Measurements from ENCODE around the gene ZNF789.
"Not testable (repeated sequence)": the region's sequence is repeated elsewhere in the genome, so short reads cannot be mapped to it uniquely, and the experiment has no call there.

Gene ZNF789

GRCh38 chr7:99472561-99473314 is at the start of gene ZNF789:
Gene ZNF789 (plus strand): TSS chr7:99472890. CDS start chr7:99476457, 3,567 bp downstream.
- TF ChIP-seq JUND (IDR thresholded peaks at IDR 0.05; ENCODE audit: low read depth) = no peak
- in situ Hi-C loops (cut with HindIII; ENCODE audit: low pct_unique_long_range_greater_than_20kb, low sequenced_read_pairs) = no loop called here

GRCh38 chr7:99424932-99425730 is 47.6 kb upstream of the ZNF789 start:
- no peak for DNase-seq (ENCODE audit: low read depth in 1 of 2, low spot score in 1 of 2)
- no peak for TF ChIP-seq JUND (IDR thresholded peaks at IDR 0.05; ENCODE audit: low read depth)
- in situ Hi-C loops (cut with HindIII; ENCODE audit: low pct_unique_long_range_greater_than_20kb, low sequenced_read_pairs) = no loop called here

More at GRCh38 chr7:99472561-99473314, at the start of gene ZNF789:
- peak; percentile 95 to 97 for DNase-seq (ENCODE audit: low read depth in 1 of 2, low spot score in 1 of 2)

GRCh38 chr7:99428972-99429566 is 43.6 kb upstream of the ZNF789 start:
- no peak for DNase-seq (ENCODE audit: low read depth in 1 of 2, low spot score in 1 of 2)
- no peak for TF ChIP-seq JUND (IDR thresholded peaks at IDR 0.05; ENCODE audit: low read depth)
- in situ Hi-C loops (cut with HindIII; ENCODE audit: low pct_unique_long_range_greater_than_20kb, low sequenced_read_pairs) = no loop called here

GRCh38 chr7:99429756-99430155 is 42.9 kb upstream of the ZNF789 start:
- no peak for TF ChIP-seq JUND (IDR thresholded peaks at IDR 0.05; ENCODE audit: low read depth)
- DNase-seq (ENCODE audit: low read depth in 1 of 2, low spot score in 1 of 2) = no peak
- in situ Hi-C loops (cut with HindIII; ENCODE audit: low pct_unique_long_range_greater_than_20kb, low sequenced_read_pairs) = no loop called here

GRCh38 chr7:99431756-99432540 is 40.7 kb upstream of the ZNF789 start:
- in situ Hi-C loops (cut with HindIII; ENCODE audit: low pct_unique_long_range_greater_than_20kb, low sequenced_read_pairs); DNase-seq (ENCODE audit: low read depth in 1 of 2, low spot score in 1 of 2): not testable (repeated sequence)

GRCh38 chr7:99433158-99433557 is 39.5 kb upstream of the ZNF789 start:
- in situ Hi-C loops (cut with HindIII; ENCODE audit: low pct_unique_long_range_greater_than_20kb, low sequenced_read_pairs) = no loop called here
- no peak for DNase-seq (ENCODE audit: low read depth in 1 of 2, low spot score in 1 of 2)

GRCh38 chr7:99437946-99438572 is 34.6 kb upstream of the ZNF789 start:
- no peak for TF ChIP-seq JUND (IDR thresholded peaks at IDR 0.05; ENCODE audit: low read depth)
- in situ Hi-C loops (cut with HindIII; ENCODE audit: low pct_unique_long_range_greater_than_20kb, low sequenced_read_pairs) = no loop called here
- no peak for DNase-seq (ENCODE audit: low read depth in 1 of 2, low spot score in 1 of 2)

More at GRCh38 chr7:99433158-99433557, 39.5 kb upstream of the ZNF789 start:
- TF ChIP-seq JUND (IDR thresholded peaks at IDR 0.05; ENCODE audit: low read depth) = no peak

GRCh38 chr7:99438573-99439480 is 33.9 kb upstream of the ZNF789 start, which contains the start of the genes CPSF4 and PTCD1:
Gene CPSF4 (plus strand): TSS chr7:99438943. CDS start chr7:99439083, 140 bp downstream.
Gene PTCD1 (minus strand): TSS chr7:99438798. CDS start chr7:99435242, 3,556 bp downstream.
- DNase-seq (ENCODE audit: low read depth in 1 of 2, low spot score in 1 of 2) = peak; percentile 92 to 95
- TF ChIP-seq JUND (IDR thresholded peaks at IDR 0.05; ENCODE audit: low read depth) = no peak
- in situ Hi-C loops (cut with HindIII; ENCODE audit: low pct_unique_long_range_greater_than_20kb, low sequenced_read_pairs) = no loop called here

- TF ChIP-seq JUND (IDR thresholded peaks at IDR 0.05; ENCODE audit: low read depth) = no peak
- in situ Hi-C loops (cut with HindIII; ENCODE audit: low pct_unique_long_range_greater_than_20kb, low sequenced_read_pairs) = no loop called here
- no peak for DNase-seq (ENCODE audit: low read depth in 1 of 2, low spot score in 1 of 2)
These were observed 32.5 kb upstream of the ZNF789 start for GRCh38 chr7:99440195-99440594.

- in situ Hi-C loops (cut with HindIII; ENCODE audit: low pct_unique_long_range_greater_than_20kb, low sequenced_read_pairs) = no loop called here
- TF ChIP-seq JUND (IDR thresholded peaks at IDR 0.05; ENCODE audit: low read depth) = no peak
- no peak for DNase-seq (ENCODE audit: low read depth in 1 of 2, low spot score in 1 of 2)
These were observed 26.6 kb upstream of the ZNF789 start for GRCh38 chr7:99446096-99446495.

GRCh38 chr7:99447943-99448342 is 24.7 kb upstream of the ZNF789 start:
- peak in 1 of 2 experiments; percentile 35 for DNase-seq (ENCODE audit: low read depth in 1 of 2, low spot score in 1 of 2)
- in situ Hi-C loops (cut with HindIII; ENCODE audit: low pct_unique_long_range_greater_than_20kb, low sequenced_read_pairs) = no loop called here
- no peak for TF ChIP-seq JUND (IDR thresholded peaks at IDR 0.05; ENCODE audit: low read depth)
